Posterior vena cava (tissue), 2 donors: ENCODE data around the gene CLPTM1L. TPM values are rescaled to one million over a fixed set of nuclear protein-coding genes. Genes with fewer than 3 reads are reported as not detected.
A peak's percentile ranks its signal among the peaks of the same experiment; 100 is the strongest.

Experiments used
- DNase-seq: peaks from one replicate; pipeline ENCODE4 v3.0.0-alpha.2; 2020; ENCODE audit warnings: low spot score
- intact Hi-C, 2 donors: fragments of 100-400 bp; cut with DNase I; formaldehyde crosslinking; loops; one replicate each; pipeline versions ENCODE4 v1.14.1 to v1.14.2; 2022 to 2023
- long read RNA-seq, 2 donors: library from polyadenylated mRNA; unstranded; transcript quantifications; one replicate each; pipeline ENCODE4 v2.0.0, GENCODE V29; 2020 to 2021
- total RNA-seq, 2 donors: library from RNA; stranded (reverse); fragmentation: NEBNext Ultra II Directional; extraction: Animal tissue kit (Norgen Biotek cat#: 25700); gene quantifications; one replicate each; pipeline ENCODE4 v1.2.1, GENCODE V29; 2021
- donor health status: DM: yes; HTN: yes; CAD: no.
- donor health status: DM: yes; HTN: yes; CAD: no.

The CLPTM1L gene
- 10 to 100 TPM; 56.5 to 65.9 TPM for total RNA-seq
- long read RNA-seq, donor 1, transcript CLPTM1L-201 (17 exons, 2,500 nt): major isoform, 80 of 103 reads
- long read RNA-seq, donor 1, partial matches to known transcripts: 11 of 103 reads
- long read RNA-seq, donor 1, other reads (novel, unspliced or antisense): 12 of 103 reads
- long read RNA-seq, donor 2, transcript CLPTM1L-201 (17 exons, 2,500 nt): major isoform, 101 of 144 reads
- long read RNA-seq, donor 2, partial matches to known transcripts: 16 of 144 reads
- long read RNA-seq, donor 2, other reads (novel, unspliced or antisense): 26 of 144 reads

DNA sequence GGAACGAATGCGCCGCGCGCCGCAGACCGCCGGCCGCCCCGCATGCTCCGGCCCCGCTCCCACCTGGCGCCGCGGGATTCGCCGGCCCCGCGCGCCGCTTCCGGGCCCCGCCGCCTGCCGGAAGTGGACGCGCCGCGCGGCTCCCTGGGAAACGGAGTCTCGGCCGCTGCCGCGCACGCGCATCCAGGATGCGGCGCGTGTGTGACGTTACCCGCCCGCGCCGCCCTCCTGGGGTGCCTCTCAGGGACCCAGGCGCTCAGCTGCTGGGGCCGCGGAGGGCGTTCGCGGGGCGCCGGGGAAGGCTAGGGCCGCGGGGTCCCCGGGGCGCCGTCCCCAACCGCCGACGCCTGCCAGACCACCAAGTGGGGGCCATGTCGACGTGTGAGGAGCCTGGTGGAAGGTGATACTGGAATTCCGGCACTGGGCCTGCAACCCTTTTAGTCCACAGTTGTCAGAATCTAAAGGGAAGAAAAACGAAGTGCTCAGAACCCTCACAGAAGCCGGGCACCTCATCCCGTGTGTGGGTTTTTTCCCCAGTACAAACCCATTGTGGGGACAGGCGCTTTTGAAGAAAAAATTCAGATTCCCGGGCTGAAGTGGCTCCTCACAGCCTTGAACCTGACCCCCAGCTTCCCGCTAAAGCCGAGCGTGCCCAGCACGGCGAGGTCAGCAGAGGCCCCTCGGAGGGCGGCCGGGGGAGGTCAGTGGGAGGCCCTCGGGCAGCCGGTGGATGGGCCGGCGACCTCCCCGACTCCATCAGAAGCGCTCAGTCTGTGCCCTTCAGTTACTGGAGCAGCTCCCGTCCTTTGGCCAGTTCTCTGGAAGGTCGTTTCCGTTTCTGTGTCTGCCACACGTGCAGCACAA lies at the start of gene CLPTM1L:
CLPTM1L (minus strand) TSS at position 125 of the 864 bp plus-strand sequence. CDS start 258 bp downstream, outside the sequence.
- intact Hi-C loops: no loop called here
- peak; percentile 96 for DNase-seq

DNA sequence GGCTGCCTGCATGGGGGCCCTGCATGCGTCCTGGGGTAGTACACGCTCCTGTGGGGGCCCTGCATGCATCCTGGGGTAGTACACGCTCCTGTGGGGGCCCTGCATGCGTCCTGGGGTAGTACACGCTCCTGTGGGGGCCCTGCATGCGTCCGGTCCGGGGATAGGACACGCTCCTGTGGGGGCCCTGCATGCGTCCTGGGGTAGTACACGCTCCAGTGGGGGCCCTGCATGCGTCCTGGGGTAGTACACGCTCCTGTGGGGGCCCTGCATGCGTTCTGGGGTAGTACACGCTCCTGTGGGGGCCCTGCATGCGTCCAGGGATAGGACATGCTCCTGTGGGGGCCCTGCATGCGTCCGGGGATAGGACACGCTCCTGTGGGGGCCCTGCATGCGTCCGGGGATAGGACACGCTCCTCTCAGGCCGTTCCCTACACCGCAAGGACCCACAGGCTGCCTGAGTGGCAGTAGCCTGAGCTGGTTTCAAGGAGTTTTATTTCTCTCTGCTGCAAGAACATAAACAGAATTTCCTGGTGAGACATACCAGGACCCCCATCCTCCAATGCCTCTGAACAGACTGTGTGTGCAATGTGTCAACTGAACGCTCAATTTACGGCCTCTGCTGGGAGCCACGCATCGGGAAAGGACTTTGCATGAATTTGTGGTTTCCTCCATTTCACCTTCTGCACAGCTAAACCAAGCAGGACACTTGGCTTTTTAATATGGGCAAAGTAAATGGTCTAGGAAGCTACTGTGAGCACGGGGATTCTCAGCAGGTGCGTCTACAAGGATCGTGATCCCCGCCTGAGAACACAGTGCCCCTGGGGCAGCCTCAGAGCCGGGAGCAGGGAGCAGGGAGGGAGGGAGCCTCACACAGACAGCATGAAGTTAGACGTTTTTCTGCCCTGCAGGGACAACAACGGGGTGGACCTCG lies 48.9 kb upstream of the CLPTM1L start:
- intact Hi-C loops: no loop called here
- no peak for DNase-seq

DNA sequence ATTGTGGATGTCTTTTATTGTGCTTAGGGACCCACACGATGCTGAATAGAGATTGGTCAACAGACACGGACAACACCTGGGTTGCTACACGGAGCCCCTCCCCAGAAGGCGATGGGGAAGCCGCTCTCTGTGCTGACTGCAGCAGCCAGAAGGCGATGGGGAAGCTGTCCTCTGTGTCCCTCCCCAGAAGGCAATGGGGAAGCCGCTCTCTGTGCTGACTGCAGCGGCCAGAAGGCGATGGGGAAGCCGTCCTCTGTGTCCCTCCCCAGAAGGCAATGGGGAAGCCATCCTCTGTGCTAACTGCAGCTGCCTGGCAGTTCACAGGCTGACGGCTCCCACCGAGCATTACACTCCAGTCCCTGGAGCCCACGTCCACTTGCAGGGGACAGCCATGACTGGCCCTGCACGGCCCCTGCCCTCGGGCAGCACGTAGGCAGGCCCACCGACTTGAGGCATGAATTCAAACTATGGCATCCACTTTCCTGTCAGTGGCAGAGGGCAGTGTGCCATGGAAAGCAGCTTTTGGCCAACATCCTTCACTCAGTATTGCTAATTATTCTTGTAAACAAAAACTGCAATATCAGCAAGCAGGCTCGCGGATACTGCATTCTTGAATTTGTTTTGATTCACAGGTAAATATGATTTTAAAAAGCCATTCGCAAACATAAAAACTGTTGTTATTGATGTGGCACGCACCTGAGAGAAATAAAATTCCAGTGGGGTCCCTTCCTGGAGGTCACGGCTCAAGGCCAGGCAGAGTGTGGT lies 48.1 kb upstream of the CLPTM1L start:
- intact Hi-C loops: no loop called here
- DNase-seq: no peak

DNA sequence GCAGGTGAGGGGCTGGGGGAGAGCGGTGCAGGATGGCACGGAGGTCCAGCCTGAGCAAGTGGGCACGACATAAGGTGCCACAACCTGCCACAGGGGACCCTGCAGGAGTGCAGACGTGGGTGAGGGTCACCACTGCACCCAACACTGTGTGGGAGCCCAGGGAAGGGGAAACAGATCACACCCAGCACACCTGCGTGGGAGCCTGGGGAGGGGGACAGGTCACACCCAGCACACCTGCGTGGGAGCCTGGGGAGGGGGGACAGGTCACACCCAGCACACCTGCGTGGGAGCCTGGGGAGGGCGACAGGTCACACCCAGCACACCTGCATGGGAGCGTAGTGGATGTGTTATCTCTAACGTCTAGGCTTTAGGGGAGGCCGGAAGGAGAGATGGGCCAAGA lies 47.4 kb upstream of the CLPTM1L start:
- intact Hi-C loops: no loop called here
- DNase-seq: no peak

- intact Hi-C loops: no loop called here
These were observed 46.8 kb upstream of the CLPTM1L start for GRCh38 chr5:1391691-1392090.

DNA sequence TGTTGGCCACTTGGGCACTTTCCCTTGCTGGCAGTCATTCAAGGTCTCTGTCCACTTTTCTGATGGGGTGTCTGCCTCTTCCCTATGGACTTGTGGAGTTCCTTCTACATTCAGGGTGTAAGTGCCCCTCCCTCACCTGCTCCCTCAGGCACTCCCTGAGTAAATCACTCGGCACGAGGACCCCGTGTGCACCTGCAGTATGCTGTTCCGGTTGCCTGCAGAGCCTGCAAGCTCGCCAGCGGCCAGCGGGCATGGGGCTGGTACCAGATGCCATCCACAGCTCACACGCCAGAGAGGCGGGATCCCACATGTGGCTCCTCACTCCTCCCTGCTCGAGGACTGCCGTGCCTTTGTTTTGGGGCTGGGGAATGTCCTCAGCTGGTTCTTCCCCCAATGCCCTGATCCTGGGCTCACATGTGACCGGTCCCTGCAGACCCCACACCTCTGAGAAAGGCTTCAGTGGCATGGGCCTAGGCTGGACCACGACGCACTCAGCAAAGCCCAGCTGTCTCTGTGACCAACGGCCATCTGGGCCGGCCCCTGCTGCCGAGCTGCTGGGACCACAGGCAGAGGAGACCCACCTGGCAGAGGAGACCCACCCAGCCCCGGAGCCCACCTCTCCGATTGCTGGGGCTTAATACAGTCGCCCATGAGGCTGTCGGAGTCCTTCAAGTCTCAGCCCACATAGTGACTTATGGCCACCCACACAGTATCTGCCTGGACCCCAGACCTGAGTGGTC lies 46.1 kb upstream of the CLPTM1L start:
- DNase-seq: no peak
- intact Hi-C loops: no loop called here

More at GRCh38 chr5:1391691-1392090, 46.8 kb upstream of the CLPTM1L start:
- DNase-seq: no peak

DNA sequence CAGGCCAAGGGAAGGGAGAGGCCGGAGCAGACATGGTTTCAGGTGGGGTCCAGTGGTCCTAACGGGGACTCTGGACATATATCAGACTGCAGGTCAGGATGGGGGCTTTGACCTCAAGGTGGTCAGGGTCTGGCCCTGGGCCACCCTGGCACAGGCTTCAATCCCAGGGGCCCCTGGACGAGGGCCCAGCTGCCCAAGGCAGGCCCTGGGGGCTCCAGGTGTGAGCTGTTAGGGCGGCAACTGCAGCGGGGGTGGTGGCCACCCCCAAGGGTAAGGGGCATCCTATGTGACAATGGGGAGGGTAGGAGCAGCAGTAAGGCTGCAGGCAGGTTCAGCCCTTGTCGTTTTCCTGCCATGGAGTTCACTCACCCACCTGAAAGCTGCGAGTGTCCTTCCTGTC lies 45.4 kb upstream of the CLPTM1L start:
- intact Hi-C loops: no loop called here
- no peak for DNase-seq

DNA sequence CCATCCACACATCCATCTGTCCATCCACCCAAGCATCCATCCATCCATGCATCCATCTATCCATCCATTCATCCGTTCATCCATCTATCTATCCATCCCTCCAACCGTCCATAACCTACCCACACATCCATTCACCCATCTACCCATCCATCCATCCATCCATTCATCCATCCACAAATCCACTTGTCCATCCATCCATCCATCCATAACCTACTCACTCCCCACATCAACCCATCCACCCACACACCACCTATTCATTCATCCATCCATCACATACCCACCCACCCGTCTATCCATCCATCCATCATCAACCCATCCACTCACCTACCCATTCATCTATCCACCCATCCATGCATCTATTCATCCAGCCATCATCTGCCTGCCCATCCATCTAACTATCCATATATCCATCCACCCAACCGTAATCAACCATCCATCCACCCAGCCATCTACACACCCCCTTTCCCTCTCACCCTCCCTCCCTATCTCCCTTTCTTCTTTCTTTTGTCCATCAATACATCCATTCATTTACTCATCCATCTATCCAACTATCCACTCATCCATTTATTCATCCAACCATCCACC lies 43.6 kb upstream of the CLPTM1L start:
- no peak for DNase-seq

DNA sequence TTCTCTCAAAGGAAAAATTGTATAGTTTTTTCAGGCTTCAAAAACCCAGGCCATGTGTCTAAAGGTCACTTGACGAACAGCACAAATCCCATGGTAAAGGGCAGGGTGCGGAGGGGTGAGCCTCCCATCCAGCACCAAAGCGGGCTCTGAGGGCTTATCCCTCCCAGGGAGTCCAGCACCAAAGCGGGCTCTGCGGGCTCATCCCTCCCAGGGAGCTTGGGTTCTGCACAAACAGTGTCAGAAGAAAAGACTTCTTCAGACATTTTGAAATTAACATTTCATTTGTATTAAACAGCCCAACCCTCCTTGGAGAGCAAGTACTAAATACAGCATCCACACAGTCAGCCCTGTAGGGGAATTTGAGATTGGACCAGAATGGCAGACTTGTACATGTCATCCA lies 43.0 kb upstream of the CLPTM1L start:
- no peak for DNase-seq
- intact Hi-C loops: no loop called here

More for the DNA sequence above, 43.6 kb upstream of the CLPTM1L start:
- intact Hi-C loops: no loop called here

DNA sequence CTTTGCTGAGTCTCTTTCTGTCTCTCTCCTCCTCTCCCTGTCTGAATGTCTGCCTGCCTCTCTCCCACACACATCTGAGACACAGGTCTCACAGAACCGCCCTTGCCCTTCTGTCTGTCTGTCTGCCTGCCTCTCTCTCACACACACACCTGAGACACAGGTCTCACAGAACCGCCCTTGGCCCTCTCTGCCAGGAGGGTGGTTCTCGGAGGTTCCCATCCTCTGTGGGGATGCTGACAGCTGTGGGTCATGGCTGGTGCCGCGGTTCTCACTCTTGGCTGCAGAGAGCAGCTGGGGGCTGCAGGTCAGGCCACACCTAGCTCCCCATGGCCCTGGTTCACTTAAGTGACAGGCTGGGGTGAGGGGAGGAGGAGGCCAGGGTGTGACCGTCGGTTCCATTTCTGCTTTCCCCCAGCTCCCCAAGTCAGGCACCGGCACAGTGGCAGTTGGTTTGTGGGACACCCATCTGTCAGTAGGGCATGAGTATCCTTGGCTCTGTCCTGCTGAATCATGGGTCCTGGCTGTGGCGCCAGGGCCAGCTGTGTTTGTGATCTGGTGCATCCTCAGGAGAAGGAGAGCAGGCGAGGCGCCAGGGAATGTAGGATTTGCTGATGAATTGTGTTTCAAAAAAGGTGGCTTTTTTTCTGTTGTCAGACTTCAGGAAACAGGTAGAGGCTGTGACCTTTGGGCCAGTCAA lies 42.3 kb upstream of the CLPTM1L start:
- no peak for DNase-seq
- intact Hi-C loops: no loop called here

DNA sequence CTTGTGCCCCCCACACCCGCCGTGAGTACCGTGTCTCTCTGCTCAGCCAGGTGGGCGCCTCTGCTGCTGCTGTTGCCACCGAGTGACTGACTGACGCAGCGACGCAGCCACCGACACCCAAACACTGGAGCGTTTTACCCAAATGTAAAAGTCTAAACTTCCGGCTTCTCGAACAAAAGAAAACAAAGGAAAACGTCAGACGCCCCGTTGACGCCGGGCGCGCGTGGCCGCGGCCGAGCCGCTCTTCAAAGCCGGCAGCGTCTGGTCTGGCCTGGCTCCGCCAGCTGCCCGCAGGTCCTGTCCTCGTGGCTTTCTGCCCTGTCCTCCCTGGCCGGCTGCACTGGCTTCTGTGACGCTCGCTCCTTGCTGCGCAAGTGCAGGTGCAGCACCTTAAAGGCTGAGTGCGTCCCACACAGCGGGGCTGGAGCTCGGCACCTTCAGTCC lies 41.4 kb upstream of the CLPTM1L start:
- DNase-seq: no peak
- intact Hi-C loops: no loop called here

GRCh38 chr5:1385395-1386273 lies 40.7 kb upstream of the CLPTM1L start:
- DNase-seq: peak; percentile 96
- intact Hi-C loops: no loop called here

- DNase-seq: no peak
- intact Hi-C loops: loop anchor here in 1 of 2 donors (1.0 kb wide), 1 partner anchor 22 kb away; no protein-coding TSS in a partner anchor
These were observed 39.6 kb upstream of the CLPTM1L start for GRCh38 chr5:1384521-1384920.

- no peak for DNase-seq
- intact Hi-C loops: loop anchor here in 1 of 2 donors (1.0 kb wide), 1 partner anchor 22 kb away; no protein-coding TSS in a partner anchor
These were observed 39.0 kb upstream of the CLPTM1L start for GRCh38 chr5:1383886-1384401.

GRCh38 chr5:1383344-1383743 lies 38.4 kb upstream of the CLPTM1L start:
- no peak for DNase-seq
- intact Hi-C loops: no loop called here

DNA sequence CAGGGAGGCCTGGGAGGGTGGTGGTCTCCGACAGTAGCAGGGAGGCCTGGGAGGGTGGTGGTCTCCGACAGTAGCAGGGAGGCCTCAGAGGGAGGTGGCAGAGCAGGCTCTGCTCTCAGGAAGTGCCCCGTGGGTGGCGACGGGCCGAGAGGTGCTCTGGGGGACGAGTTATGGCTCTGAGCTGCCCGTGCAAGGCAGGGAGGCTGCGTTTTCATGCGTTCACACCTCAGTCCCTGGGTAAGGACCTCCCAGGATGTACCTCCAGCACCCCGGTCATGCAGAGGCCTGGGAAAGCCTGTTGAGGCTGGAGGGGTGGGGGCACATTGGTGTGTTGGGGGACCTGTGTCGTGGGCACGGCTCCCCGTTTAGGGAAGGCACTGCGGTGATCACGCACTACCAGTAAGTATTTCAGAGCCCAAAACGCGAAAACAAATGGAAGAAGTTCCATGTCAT lies 37.4 kb upstream of the CLPTM1L start:
- intact Hi-C loops: no loop called here
- no peak for DNase-seq
